CD8-positive, alpha-beta memory T cell (primary cell): Measurements from ENCODE around the gene IFTAP. TPM values are rescaled to one million over a fixed set of nuclear protein-coding genes. Genes with fewer than 3 reads are reported as not detected.

Experiments used
- CTCF ChIA-PET: fragments of 350-600 bp; sonication (Branson Sonifier 250); formaldehyde crosslinking; loops from one replicate; lab custom pipeline; 2021; ENCODE audit warnings: antibody characterized with exemption; lab: Charles Lee
- POLR2A ChIA-PET: fragments of 350-600 bp; sonication (Branson Sonifier 250); formaldehyde crosslinking; loops from one replicate; lab custom pipeline; 2021; ENCODE audit warnings: antibody characterized with exemption; lab: Charles Lee
- DNase-seq, 5 donors: peaks; one replicate each; pipeline versions ENCODE4 v3.0.0 to v3.0.0-alpha.2; 2020 to 2022; ENCODE audit warnings: mixed read lengths in 1 of 5
- H3K27ac ChIP-seq: one replicate; pipeline ENCODE4 v1.7.0; 2013; ENCODE audit warnings: low read depth, mild to moderate bottlenecking, low read length, moderate library complexity
- H3K27me3 ChIP-seq: 2 replicates; pipeline ENCODE4 v1.7.0; 2013; ENCODE audit warnings: low read length, mild to moderate bottlenecking; ENCODE audit not compliant: insufficient read depth, poor library complexity, severe bottlenecking
- H3K36me3 ChIP-seq: 2 replicates; pipeline ENCODE4 v1.7.0; 2013; ENCODE audit warnings: mild to moderate bottlenecking, low read length, moderate library complexity; ENCODE audit not compliant: insufficient read depth
- H3K4me1 ChIP-seq: 2 replicates; pipeline ENCODE4 v1.7.0; 2013; ENCODE audit warnings: mild to moderate bottlenecking, low read length, moderate library complexity; ENCODE audit not compliant: insufficient read depth
- H3K4me3 ChIP-seq: 2 replicates; pipeline ENCODE4 v1.7.0; 2013; ENCODE audit warnings: mild to moderate bottlenecking, low read length
- H3K9me3 ChIP-seq: 2 replicates; pipeline ENCODE4 v1.7.0; 2013; ENCODE audit warnings: mild to moderate bottlenecking, low read length
- H3K27ac Mint-ChIP-seq, 8 donors: one replicate each; pipeline ENCODE4 v1.8.0; 2020 to 2021; ENCODE audit warnings: mixed read lengths in 8 of 8, mild to moderate bottlenecking in 6 of 8, inconsistent platforms in 3 of 8, moderate library complexity in 3 of 8
- H3K27me3 Mint-ChIP-seq, 2 donors: one replicate each; pipeline ENCODE4 v1.8.0; 2020 to 2021; ENCODE audit warnings: mixed read lengths in 2 of 2, mild to moderate bottlenecking in 1 of 2, moderate library complexity in 1 of 2
- H3K36me3 Mint-ChIP-seq, 3 donors: one replicate each; pipeline ENCODE4 v1.8.0; 2020 to 2021; ENCODE audit warnings: mixed read lengths in 3 of 3, inconsistent platforms in 1 of 3, mild to moderate bottlenecking in 1 of 3
- H3K4me1 Mint-ChIP-seq, 3 donors: one replicate each; pipeline ENCODE4 v1.8.0; 2020 to 2021; ENCODE audit warnings: mixed read lengths in 3 of 3, inconsistent platforms in 1 of 3, mild to moderate bottlenecking in 1 of 3
- H3K4me3 Mint-ChIP-seq, 7 donors: one replicate each; pipeline ENCODE4 v1.8.0; 2020 to 2021; ENCODE audit warnings: mixed read lengths in 7 of 7, mild to moderate bottlenecking in 6 of 7, moderate library complexity in 4 of 7, inconsistent platforms in 2 of 7
- H3K9me3 Mint-ChIP-seq, 5 donors: one replicate each; pipeline ENCODE4 v1.8.0; 2020 to 2022; ENCODE audit warnings: mixed read lengths in 5 of 5, mild to moderate bottlenecking in 3 of 5, moderate library complexity in 2 of 5, inconsistent platforms in 1 of 5
- polyA plus RNA-seq: library from polyadenylated mRNA; unstranded; fragments of 300-500 nt; fragmentation: Illumina TruSeq; gene quantifications from one replicate; pipeline ENCODE4 v1.2.3, GENCODE V29; 2021
- total RNA-seq, 2 experiments: library from RNA; stranded (reverse); gene quantifications; one replicate each; pipeline ENCODE4 v1.2.3, GENCODE V29; 2021

IFTAP gene
- total and polyA plus RNA-seq, 3 experiments from 2014 or later, result 4.1 to 6.0 (median 5.7) TPM

- H3K27me3 Mint-ChIP-seq, result peaks cover 15 to 70% of the 10 kb centered on the region in 2 donors
- no peaks in the 10 kb centered on the region for H3K9me3 Mint-ChIP-seq
- Histone ChIP-seq H3K27me3 (peaks cover 21% of the 10 kb centered on the region), H3K4me1 (no peaks in the 10 kb centered on the region), H3K9me3 (no peaks in the 10 kb centered on the region), H3K27ac (no peak overlapping the region), H3K4me3 (no peak overlapping the region), H3K36me3 (no peaks in the 10 kb centered on the region)
- POLR2A ChIA-PET, result no interaction called here
- CTCF ChIA-PET, result interaction anchor here (0.9 to 1.6 kb wide), 2 partner anchors 19 to 46 kb away, joined by 3 read pairs; no protein-coding TSS in a partner anchor
- no peaks in the 10 kb centered on the region for H3K36me3 Mint-ChIP-seq
- no peak overlapping the region for H3K4me3 Mint-ChIP-seq
- DNase-seq, result no peak
- H3K27ac Mint-ChIP-seq, result no peak overlapping the region
- no peaks in the 10 kb centered on the region for H3K4me1 Mint-ChIP-seq
Observed at GRCh38 chr11:36692704-36693103, 98.4 kb downstream of the IFTAP start.

- H3K4me3 Mint-ChIP-seq, result no peak overlapping the region
- peaks cover 15 to 65% of the 10 kb centered on the region in 2 donors for H3K27me3 Mint-ChIP-seq
- Histone ChIP-seq H3K4me1 (no peaks in the 10 kb centered on the region), H3K4me3 (no peak overlapping the region), H3K27me3 (peaks cover 15% of the 10 kb centered on the region), H3K27ac (no peak overlapping the region), H3K36me3 (no peaks in the 10 kb centered on the region), H3K9me3 (no peaks in the 10 kb centered on the region)
- H3K36me3 Mint-ChIP-seq, result no peaks in the 10 kb centered on the region
- DNase-seq, result no peak
- H3K9me3 Mint-ChIP-seq, result no peaks in the 10 kb centered on the region
- no peak overlapping the region for H3K27ac Mint-ChIP-seq
- H3K4me1 Mint-ChIP-seq, result no peaks in the 10 kb centered on the region
- POLR2A ChIA-PET, result no interaction called here
- CTCF ChIA-PET, result interaction anchor here (0.9 to 1.6 kb wide), 2 partner anchors 20 to 45 kb away, joined by 3 read pairs; no protein-coding TSS in a partner anchor
Observed at GRCh38 chr11:36693139-36693843, 99.0 kb downstream of the IFTAP start.

- no peaks in the 10 kb centered on the region for H3K4me1 Mint-ChIP-seq
- ChIA-PET CTCF (no interaction called here), POLR2A (no interaction called here)
- no peak for DNase-seq
- no peaks in the 10 kb centered on the region for H3K36me3 ChIP-seq
- H3K27ac ChIP-seq, result no peak overlapping the region
- H3K27ac Mint-ChIP-seq, result no peak overlapping the region
- no peak overlapping the region for H3K4me3 Mint-ChIP-seq
- H3K4me3 ChIP-seq, result no peak overlapping the region
- no peaks in the 10 kb centered on the region for H3K36me3 Mint-ChIP-seq
- H3K27me3 Mint-ChIP-seq, result peaks cover 6 to 55% of the 10 kb centered on the region in 2 donors
- no peaks in the 10 kb centered on the region for H3K9me3 ChIP-seq
- peaks cover 8% of the 10 kb centered on the region for H3K27me3 ChIP-seq
- no peaks in the 10 kb centered on the region for H3K9me3 Mint-ChIP-seq
- no peaks in the 10 kb centered on the region for H3K4me1 ChIP-seq
Observed at GRCh38 chr11:36695111-36695510, 100.8 kb downstream of the IFTAP start.

GRCh38 chr11:36695571-36695970 is 101.3 kb downstream of the IFTAP start:
- H3K36me3 ChIP-seq, result no peaks in the 10 kb centered on the region
- Mint-ChIP-seq H3K4me1 (no peaks in the 10 kb centered on the region), H3K27ac (no peak overlapping the region), H3K27me3 (peaks cover 6 to 57% of the 10 kb centered on the region in 2 donors), H3K9me3 (no peaks in the 10 kb centered on the region), H3K36me3 (no peaks in the 10 kb centered on the region), H3K4me3 (no peak overlapping the region)
- H3K27me3 ChIP-seq, result peaks cover 8% of the 10 kb centered on the region
- H3K9me3 ChIP-seq, result no peaks in the 10 kb centered on the region
- POLR2A ChIA-PET, result no interaction called here
- no peaks in the 10 kb centered on the region for H3K4me1 ChIP-seq
- CTCF ChIA-PET, result interaction anchor here (0.7 kb wide), 1 partner anchor 86 kb away, joined by 3 read pairs; no protein-coding TSS in a partner anchor
- H3K4me3 ChIP-seq, result no peak overlapping the region
- DNase-seq, result no peak
- no peak overlapping the region for H3K27ac ChIP-seq

GRCh38 chr11:36696550-36696949 is 102.2 kb downstream of the IFTAP start:
- no peaks in the 10 kb centered on the region for H3K9me3 ChIP-seq
- H3K4me3 ChIP-seq, result no peak overlapping the region
- DNase-seq, result no peak
- no peak overlapping the region for H3K4me3 Mint-ChIP-seq
- H3K4me1 ChIP-seq, result no peaks in the 10 kb centered on the region
- H3K4me1 Mint-ChIP-seq, result no peaks in the 10 kb centered on the region
- no peaks in the 10 kb centered on the region for H3K36me3 Mint-ChIP-seq
- H3K27me3 ChIP-seq, result peaks cover 8% of the 10 kb centered on the region
- no peak overlapping the region for H3K27ac ChIP-seq
- no peak overlapping the region for H3K27ac Mint-ChIP-seq
- ChIA-PET POLR2A (interaction anchor here (0.7 kb wide), 1 partner anchor 31 kb away, joined by 6 read pairs; no protein-coding TSS in a partner anchor), CTCF (no interaction called here)
- peaks cover 6 to 57% of the 10 kb centered on the region in 2 donors for H3K27me3 Mint-ChIP-seq
- no peaks in the 10 kb centered on the region for H3K36me3 ChIP-seq
- H3K9me3 Mint-ChIP-seq, result no peaks in the 10 kb centered on the region

GRCh38 chr11:36699271-36699670 is 105.0 kb downstream of the IFTAP start:
- ChIA-PET POLR2A (no interaction called here), CTCF (no interaction called here)
- Histone ChIP-seq H3K27ac (no peak overlapping the region), H3K36me3 (no peaks in the 10 kb centered on the region), H3K27me3 (peaks cover 4% of the 10 kb centered on the region), H3K4me1 (no peaks in the 10 kb centered on the region), H3K4me3 (no peak overlapping the region), H3K9me3 (no peaks in the 10 kb centered on the region)
- H3K4me1 Mint-ChIP-seq, result no peaks in the 10 kb centered on the region
- no peak overlapping the region for H3K27ac Mint-ChIP-seq
- H3K27me3 Mint-ChIP-seq, result peaks cover 2 to 44% of the 10 kb centered on the region in 2 donors
- H3K9me3 Mint-ChIP-seq, result no peaks in the 10 kb centered on the region
- no peak overlapping the region for H3K4me3 Mint-ChIP-seq
- no peaks in the 10 kb centered on the region for H3K36me3 Mint-ChIP-seq
- DNase-seq, result no peak

GRCh38 chr11:36700246-36700645 is 105.9 kb downstream of the IFTAP start:
- Mint-ChIP-seq H3K4me3 (no peak overlapping the region), H3K27ac (no peak overlapping the region), H3K36me3 (no peaks in the 10 kb centered on the region), H3K9me3 (no peaks in the 10 kb centered on the region), H3K27me3 (peaks cover 2 to 44% of the 10 kb centered on the region in 2 donors), H3K4me1 (no peaks in the 10 kb centered on the region)
- Histone ChIP-seq H3K4me1 (no peaks in the 10 kb centered on the region), H3K36me3 (no peaks in the 10 kb centered on the region), H3K27ac (no peak overlapping the region), H3K4me3 (no peak overlapping the region), H3K27me3 (peaks cover 4% of the 10 kb centered on the region), H3K9me3 (no peaks in the 10 kb centered on the region)
- DNase-seq, result no peak
- CTCF ChIA-PET, result no interaction called here
- POLR2A ChIA-PET, result no interaction called here

- no peaks in the 10 kb centered on the region for H3K36me3 Mint-ChIP-seq
- Histone ChIP-seq H3K27ac (no peak overlapping the region), H3K9me3 (no peaks in the 10 kb centered on the region), H3K4me3 (no peak overlapping the region), H3K36me3 (no peaks in the 10 kb centered on the region), H3K4me1 (no peaks in the 10 kb centered on the region), H3K27me3 (no peaks in the 10 kb centered on the region)
- ChIA-PET POLR2A (no interaction called here), CTCF (interaction anchor here (0.9 to 2.3 kb wide), 4 partner anchors 16 to 138 kb away, joined by 3 to 6 read pairs (median 4); no protein-coding TSS in a partner anchor)
- no peak overlapping the region for H3K27ac Mint-ChIP-seq
- H3K4me1 Mint-ChIP-seq, result no peaks in the 10 kb centered on the region
- H3K9me3 Mint-ChIP-seq, result no peaks in the 10 kb centered on the region
- DNase-seq, result no peak
- peaks cover 0 to 36% of the 10 kb centered on the region in 2 donors for H3K27me3 Mint-ChIP-seq
- H3K4me3 Mint-ChIP-seq, result no peak overlapping the region
Observed at GRCh38 chr11:36702330-36703054, 108.2 kb downstream of the IFTAP start.
